ENCODE data around the gene TTN.

Gene TTN

DNA sequence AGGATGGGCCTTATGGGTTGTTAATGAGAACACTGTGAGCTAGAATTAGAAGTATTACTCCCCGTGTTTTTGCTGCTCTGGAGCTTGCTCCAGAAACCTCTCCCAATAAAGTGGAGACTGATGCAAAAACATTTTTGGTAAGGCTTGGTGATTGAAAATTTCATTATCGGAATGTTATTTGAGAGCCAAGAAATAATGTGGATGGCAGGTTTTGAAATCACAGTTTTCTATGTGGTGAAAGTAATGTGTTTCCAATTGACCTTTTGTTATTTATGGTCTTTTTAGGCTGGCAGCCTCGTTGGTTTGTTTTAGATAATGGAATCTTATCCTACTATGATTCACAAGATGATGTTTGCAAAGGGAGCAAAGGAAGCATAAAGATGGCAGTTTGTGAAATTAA, 321.9 kb downstream of the TTN start:
- no peak for DNase-seq (ENCODE audit: low read depth)

DNA sequence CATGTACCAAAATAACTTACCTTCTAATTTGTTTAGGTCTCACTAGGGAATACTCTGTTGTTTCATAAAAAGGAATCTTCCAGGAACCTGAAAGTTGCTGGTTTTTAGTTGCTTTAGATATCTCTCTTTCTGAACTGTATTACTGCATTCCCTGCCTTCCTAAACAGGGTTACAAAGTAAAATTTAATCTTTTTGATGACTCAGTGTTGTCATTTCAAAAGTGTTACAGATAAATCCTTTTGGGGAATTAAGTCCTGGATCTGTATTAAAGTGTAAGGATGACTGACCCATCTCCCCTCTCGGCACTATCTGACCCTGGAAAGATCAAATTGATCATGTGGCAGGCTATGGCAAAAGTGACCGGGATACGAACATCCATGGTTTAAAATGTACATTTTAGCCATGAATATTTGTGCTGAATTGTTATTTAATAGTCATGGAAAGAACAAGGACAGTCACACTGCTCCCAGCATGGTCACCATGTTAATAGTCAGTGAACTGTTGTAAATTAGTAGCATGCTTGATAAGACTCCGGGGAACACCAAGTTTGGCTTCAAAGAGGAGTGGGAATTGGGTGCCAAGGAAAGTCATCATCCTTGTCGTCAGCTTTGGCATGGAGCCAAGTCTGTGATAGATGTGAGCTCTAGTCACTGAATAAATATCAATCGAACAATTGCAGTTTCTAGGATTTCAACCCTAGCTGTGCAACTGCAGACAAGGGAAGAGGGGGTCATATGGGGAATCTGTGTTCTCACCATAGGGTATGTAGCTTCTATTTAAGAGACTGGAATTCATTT, 322.8 kb downstream of the TTN start:
- DNase-seq (ENCODE audit: low read depth) = no peak

DNA sequence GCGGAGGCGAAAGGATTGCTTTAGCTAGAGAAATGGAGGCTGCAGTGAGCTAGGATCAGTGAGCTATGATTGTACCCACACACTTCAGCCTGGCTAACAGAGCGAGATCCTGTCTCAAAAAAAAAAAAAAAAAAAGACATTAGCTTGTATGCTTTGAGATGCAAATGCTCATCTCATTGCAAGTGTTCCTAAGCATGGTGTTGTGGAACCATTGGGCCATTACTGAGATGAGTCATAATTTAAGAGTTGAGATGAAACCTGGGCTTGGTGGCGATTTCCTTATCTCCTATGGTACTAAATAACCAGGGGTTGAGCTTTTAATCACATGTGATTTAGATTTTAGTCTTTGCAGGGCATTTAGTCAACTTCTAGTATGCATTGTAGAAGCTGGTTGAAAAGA, 324.8 kb downstream of the TTN start:
- no peak for DNase-seq (ENCODE audit: low read depth)

DNA sequence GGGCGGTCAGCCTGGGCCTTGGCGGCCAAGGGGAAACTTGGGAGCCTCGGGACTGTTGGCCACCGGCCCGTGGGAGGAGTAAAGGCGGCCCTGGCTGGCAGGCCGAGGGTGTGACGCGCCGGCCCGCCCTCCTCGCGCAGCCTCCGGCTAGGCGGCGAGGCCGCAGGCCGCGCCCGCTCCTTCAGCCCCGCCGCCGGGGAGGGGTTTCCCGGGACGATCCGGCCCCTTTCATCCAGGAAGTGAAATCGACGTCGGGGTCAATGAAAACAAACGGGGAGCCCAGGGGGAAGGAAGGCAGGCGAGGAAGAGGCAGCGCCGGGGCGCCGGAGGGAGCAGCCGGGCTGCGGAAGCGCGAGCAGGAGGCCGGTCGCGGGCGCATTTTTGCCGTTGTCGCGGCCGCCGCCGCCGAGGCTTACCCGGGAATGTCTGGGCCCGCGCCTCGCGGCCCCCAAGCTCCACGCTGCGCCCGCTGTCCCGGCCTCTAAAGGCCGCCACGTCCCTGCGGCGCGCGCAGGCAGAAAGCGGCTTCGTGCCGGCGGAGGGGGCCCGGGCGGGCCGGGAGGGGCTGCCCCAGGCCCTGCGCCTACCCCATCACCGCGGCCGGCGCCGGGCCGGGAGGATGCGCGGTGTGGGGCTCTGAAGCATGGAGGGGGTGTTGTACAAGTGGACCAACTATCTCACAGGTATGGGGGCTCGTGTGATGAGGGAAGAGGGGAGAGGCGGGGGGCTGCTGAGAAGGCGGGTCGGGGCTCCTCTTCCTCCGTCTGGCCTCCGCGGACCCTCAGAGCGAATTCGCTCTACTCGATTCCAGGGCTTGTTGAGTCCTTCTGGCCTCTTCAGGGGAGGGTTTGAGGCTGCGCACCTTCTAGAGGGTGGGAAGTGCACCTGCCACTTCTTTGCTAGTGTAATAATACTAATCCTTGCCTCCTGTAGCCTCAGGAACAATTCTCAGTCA, 326.7 kb downstream of the TTN start, which contains the start of gene PLEKHA3:
TSS of gene PLEKHA3 (plus strand) at position 231 of the 955 bp plus-strand sequence. CDS start at position 644, 413 bp downstream.
- DNase-seq (ENCODE audit: low read depth) = peak; percentile 48

DNA sequence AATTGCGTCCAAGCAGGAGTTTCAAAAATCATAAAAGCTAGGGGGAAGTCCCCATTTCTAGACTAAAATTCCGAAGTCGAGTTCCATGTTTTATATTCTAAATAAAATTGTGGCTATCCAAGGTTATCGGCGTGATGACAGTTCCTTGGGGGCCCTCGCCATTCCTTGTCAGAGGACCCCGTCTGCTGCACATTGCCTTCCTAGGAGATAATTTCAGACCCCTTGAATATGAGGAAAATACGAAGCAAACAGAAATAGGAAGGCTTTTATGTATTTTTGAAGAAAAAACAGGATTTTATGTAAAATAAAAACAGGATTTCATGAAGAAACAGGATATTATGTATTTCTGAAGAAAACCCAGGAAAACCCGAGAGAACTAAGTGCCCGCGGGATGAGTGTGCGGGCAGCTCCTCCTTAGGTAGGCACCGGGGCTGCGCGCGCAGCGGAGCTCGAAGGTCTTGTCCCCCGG, 327.4 kb downstream of the TTN start:
- no peak for DNase-seq (ENCODE audit: low read depth)

DNA sequence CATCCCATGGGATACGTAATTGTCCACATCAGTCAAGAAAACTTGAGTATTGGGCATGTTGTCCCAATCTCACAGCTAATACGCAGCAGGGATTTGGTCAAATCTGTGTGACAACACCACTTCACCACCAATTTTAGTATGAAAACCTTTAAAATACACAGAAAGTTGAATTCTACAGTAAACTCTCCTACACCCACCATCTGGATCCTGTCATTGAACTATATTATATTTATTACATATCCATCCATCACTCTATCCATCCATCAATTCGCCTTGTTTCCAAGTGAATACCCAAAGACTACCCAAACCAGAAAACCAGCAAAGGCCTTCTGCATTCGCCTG, 328.0 kb downstream of the TTN start:
- no peak for DNase-seq (ENCODE audit: low read depth)

DNA sequence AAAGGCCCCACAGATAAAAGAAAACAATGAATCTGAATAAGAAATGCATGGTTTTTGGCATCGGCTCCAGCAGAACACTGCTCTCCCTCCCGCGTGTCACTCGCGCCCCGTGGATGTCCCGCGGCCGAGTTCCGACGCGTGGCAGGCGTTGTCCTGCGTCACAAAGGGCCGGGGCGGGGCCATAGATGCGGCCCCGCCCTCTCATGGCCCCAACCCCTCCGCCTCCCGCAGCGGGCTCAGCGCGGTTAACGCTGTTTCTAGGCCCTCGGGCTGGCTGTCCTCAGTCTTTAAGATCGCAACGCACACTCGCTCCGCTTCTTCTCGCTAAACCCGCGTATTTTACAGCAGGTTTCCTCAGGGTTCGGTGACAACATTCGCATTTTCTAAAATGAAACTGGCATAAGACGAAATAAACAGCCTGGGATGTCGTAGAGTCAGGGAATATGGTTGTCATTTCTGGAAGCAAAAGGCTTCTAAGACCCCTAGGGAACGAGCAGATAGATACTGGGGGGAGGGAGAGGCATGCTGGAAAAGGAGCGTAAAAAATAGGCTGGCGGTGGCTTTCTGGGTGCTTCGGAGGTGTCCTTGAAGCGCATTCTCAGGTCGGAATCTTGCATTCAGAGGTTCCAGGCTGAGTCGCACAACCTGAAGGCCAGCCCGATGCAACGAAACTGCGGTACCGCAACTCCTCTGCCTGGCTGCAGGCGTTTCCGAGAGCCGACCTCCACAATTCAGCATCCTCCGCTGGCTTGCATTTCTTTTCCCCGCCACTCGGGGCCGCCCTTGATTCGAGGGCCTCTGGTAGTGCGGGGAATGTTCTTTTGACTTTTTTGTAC, 328.6 kb downstream of the TTN start, which contains the start of gene FKBP7:
TSS of gene FKBP7 (minus strand) at position 162 of the 836 bp plus-strand sequence. CDS start at position 61, 101 bp downstream.
- DNase-seq (ENCODE audit: low read depth) = peak; percentile 63

DNA sequence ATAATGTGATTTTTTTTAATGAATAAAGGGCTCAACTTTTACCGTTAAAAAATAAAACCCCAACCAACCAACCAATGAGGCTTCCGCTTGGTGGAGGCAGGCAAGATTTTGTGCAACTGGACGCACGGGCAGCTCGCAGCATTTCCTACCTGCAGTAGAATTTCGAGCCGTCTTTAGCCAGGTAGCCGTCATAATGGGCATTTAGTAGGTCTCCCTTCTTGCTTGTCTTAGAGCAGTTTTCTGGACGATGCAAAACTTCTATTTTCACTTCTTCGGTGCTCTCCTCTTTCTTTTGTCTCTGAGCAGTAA, 329.1 kb downstream of the TTN start:
- no peak for DNase-seq (ENCODE audit: low read depth)

DNA sequence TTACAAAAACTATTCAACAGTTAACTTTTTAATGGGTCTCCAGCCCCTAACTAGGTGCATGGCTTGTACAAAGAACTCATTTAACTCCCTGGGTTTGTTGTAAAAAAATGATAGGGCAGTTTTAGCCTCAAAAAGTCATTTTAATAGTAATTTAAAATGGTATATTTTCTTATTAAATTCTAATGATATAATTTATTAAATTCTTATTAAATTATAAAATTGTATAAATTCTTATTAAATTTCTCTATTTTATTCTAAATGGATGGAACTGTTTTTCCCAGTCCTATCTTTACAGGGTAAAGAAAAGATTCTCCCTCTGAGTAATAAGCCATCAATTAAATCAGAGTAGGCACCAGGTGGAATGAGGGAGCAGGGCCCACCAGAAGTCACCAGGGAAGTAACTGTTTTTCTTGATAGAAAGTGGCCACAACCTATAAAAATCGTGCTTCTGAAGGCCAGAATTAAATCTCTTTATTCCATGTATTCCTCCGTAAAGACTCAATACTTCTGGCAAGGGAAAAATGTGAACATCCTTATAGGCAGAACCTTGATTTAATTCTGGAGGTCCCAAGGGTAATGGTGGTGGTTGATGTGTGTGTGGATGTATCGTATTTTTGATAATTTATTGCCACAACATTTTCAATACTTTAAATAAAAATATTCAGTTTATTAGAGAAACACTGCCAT, 329.6 kb downstream of the TTN start:
- no peak for DNase-seq (ENCODE audit: low read depth)

DNA sequence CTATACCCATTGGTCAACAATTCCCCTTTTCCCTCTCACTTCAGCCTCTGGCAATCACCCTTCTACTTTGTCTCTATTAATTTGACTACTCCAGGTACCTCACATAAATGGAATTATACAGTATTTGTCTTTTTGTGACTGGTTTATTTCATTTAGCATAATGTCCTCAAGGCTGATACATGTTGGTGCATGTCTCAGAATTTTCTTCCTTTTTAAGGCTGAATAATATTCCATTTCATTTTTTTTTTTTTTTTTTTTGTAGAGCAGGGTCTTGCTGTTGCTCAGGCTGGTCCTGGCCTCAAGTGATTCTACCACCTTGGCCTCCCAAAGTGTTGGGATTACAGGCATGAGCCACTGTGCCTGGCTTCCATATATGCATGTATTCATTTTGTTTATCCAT, 330.7 kb downstream of the TTN start:
- DNase-seq (ENCODE audit: low read depth) = no peak

All from stimulated activated CD8-positive, alpha-beta memory T cell treated with anti-CD3 and anti-CD28 coated beads, Interleukin-7, amount 100 ng/mL, for 24 hours (primary cell).